Endometrial microvascular endothelial cells (primary cell): ENCODE measurements around the gene PRODH2. TPM values are rescaled to one million over a fixed set of nuclear protein-coding genes. Genes with fewer than 3 reads are reported as not detected.
"Not testable (repeated sequence)": the region's sequence is repeated elsewhere in the genome, so short reads cannot be mapped to it uniquely, and the experiment has no call there.

Experiments
- in situ Hi-C: cut with HindIII; loops from 2 replicates; pipeline ENCODE4 v1.10.0; 2017; ENCODE audit warnings: low sequenced_read_pairs, low pct_unique_long_range_greater_than_20kb; ENCODE audit errors: inconsistent ontology term
- total RNA-seq: library from RNA; depleted of rRNA; stranded (reverse); fragments of >200 nt; gene quantifications from one replicate; pipeline ENCODE4 v1.2.3, GENCODE V29; 2015; ENCODE audit errors: inconsistent ontology term

PRODH2 gene
- total RNA-seq, 1 donor from 2014 or later = not detected

- in situ Hi-C loops = not testable (repeated sequence)
Measured at GRCh38 chr19:35772362-35772761, 40.3 kb downstream of the PRODH2 start.

DNA sequence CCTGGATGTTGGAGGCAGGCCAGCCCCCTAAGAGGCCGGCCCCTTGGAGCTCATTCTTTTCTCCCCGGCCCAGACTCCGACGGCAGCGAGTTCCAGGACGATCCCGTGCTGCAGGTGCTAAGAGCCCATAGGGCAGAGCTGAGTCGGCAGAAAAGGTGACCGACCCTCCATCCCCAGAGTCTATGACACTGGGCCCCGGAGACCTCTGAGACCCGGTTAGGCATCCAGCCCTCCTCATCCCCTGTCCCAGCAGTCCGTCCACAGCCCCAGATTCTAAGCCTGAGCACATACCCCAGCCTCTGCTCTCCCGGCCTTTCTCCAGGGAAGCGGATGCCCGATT, 44.6 kb downstream of the PRODH2 start:
- in situ Hi-C loops = no loop called here

DNA sequence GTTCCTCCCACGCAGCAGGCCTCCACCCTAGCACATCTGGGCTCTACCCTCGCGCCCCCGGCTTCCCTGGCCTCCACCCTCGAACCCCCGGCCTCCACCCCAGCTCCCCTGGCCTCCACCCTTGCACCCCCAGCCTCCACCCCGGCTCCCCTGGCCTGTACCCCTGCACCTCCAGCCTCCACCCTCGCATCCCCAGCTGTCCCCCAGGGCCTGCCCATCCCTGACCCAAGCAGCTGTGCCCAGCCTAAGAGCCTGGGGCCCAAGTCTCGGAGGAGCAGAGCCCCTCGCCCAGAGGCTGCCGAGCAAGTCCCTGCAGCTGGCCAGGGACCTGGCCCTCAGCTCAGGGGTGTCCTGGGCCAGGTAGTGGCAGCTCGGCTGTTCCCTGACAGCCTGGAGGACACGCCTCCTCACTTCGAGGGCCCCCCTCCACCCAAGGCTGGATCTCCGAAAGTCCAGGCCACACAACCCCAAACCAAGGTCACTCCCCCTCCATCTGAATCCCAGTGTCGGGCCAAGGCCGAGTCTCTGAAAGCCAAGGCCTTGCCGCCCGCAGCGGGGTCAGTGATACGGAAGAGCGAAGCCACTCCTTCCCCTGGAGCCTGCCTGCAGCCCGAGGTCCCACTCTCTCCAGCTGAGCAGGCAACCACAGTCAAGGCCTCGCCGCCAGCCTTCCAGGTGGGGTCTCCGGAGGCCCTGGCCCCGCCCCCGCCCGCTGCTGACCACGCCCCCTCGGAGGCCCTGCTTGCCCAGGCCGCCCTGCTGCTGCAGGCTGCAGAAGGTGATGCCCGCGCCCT, 45.2 kb downstream of the PRODH2 start:
- in situ Hi-C loops = no loop called here

DNA sequence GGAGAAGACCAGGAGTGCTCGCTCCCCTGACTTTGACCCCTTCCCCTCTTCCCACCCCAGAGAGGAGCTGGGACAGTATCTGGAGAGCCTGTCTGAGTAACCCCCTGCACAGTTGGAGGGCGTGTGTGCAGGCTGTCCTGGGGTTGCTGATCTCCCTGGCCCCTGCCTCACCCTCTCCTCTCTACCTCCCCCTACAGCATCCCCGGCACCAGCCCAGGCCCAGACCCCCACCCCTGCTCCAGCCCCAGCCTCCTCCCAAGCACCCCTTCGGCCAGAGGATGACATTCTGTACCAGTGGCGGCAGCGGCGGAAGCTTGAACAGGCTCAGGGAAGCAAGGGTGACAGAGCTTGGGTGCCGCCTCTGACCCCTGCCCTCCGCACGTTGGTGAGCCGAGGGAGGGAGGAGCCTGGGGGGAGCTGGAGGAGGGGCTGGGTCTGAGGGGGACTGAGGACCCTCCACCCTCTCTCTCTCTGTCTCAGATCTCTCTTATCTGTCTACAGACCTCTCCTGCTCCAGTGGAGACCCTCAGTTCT, 46.0 kb downstream of the PRODH2 start:
- in situ Hi-C loops = no loop called here

GRCh38 chr19:35764432-35765315, 48.0 kb downstream of the PRODH2 start:
- in situ Hi-C loops = no loop called here

DNA sequence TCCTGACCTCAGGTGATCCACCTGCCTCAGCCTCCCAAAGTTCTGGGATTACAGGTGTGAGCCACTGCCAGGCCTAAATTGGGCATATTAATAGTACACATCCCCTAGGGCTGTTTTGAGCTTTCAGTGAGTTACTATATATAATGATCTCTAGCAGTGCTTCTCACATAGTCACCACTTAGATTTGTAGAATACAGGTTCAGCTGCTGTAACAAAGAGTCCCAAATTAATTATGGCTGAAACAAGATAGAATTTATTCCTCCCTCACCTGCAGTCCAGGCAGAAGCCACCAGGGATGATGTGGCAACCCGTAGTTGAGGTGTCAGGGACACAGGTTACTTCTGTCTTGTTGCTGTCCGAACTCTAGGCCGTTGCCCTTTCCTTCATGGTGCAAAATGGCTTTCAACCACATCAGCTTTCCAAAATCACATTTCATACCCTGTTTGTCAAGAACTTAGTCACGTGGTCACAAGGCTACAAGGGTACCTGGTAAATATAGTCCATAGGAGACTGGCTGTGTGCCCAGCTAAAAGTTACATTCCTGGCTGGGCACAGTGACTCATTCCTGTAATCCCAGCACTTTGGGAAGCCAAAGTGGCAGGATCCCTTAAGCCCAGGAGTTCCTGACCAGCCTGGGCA, 51.8 kb downstream of the PRODH2 start:
- in situ Hi-C loops = no loop called here

- in situ Hi-C loops = no loop called here
Measured at GRCh38 chr19:35759697-35760096, 52.9 kb downstream of the PRODH2 start.

DNA sequence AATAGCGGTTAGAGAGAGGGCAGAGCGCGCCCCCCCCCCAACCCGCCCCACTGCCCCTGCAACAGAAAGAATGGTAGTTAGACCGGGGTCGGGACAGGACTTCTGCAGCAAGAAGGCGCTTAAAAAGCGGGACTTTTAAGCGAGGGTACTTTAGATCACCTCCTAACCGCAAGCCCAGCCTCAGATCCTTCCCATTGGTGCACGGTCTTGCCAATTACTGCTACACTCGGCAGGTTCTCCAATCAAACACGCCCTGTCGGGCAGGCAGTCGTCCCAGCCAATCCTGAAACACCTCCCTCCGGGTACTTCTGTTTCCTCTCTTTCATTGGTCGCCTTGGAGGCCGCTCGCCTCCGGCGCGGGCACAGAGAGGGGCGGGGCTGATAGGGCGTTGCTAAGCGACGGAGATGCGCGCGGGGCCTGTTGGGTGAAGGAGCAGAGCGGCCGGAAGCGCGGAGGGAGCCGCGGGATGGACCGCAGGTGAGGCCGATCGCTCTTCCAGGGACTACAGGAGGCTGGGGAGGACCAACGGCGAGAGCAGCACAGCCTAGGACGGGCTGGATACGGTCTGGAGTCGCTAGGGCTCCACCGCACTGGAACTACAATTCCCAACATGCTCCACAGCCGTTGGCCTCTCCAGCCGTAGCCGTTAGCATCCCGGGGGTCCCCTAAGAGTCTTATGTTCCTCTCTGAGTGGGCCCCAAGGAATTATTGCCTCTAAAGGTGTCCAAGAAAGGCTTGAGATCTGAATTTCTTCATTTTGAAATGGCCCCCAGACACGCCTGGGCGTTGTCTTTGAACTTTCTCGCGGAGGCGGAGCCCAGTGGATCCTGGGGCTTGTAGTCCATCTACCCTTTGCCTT, 54.7 kb downstream of the PRODH2 start, which contains the start of gene PROSER3:
Gene PROSER3 (plus strand): TSS at position 428 of the 860 bp plus-strand sequence. CDS start 40 bp downstream, at position 468.
- in situ Hi-C loops = no loop called here

DNA sequence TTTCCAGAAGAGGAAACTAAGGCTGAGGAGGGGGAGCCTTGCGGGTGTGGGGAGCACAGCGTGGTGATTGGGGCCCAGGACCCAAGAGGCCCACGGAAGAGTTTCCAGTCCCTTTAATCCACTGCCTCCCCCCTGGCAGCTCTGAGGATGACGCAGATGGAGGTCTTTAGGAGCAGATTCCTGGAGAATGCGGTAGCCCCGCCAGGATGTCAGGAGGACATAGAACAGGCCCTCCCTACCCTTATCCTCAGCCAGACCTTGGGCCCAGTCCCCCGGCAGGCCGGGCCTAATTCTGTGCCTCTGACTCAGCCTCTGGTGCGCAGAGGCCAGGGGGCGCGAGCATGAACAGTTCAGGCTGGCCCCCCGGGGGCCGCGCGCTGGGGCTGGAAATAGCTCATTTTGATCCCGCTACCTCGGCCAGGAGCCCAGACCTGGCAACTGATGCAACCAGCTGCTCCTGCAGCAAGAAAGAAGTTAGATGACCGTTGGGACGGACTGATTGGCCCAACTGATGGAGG, 55.4 kb downstream of the PRODH2 start:
- in situ Hi-C loops = no loop called here

- in situ Hi-C loops = no loop called here
Measured at GRCh38 chr19:35756377-35757230, 56.0 kb downstream of the PRODH2 start, which contains the start of gene HSPB6. Gene HSPB6, minus strand, starts transcription at chr19:35757029. Its CDS starts 21 bp downstream, at chr19:35757008.

DNA sequence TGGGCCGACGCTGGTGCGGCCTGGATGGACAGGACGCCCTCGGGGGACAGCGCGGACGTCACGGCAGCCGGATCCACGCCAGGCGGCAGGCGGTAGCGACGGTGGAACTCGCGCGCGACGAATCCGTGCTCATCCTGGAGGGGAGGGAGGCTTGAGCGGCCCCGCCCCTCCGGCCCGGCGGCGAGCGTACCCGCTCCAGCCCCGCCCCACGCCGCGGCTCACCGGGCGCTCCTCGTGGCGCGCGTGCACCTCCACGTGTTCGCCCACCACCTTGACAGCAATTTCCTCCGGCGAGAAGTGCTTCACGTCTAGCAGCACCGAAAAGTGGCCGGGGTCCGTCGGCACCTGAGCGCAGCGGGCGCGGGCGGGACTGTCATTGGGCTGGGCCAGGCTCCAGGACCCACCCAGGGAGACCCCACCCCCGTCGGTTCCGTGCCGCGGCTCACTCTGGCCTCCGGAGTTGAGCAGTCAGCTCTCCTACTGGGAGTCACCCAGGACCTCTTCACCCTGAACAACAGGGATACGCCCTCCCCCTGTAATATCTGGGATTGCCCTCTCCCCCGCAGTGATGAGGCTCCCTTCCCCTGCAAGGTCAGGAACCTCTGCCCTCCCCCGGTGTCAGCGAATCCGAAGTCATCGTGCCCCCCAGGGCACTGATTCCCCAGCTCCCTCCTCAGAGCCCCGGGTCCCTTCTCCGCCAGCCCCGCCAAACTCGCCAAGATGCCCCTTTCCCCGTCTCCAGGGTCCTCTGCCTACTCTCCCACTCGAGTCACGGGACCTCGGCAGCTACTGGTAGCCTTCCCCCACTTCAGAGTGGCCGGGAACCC, 56.9 kb downstream of the PRODH2 start:
- in situ Hi-C loops = no loop called here

GRCh38 chr19:35755131-35755549, 57.5 kb downstream of the PRODH2 start:
- in situ Hi-C loops = no loop called here

- in situ Hi-C loops = no loop called here
Measured at GRCh38 chr19:35754370-35755130, 58.1 kb downstream of the PRODH2 start.

DNA sequence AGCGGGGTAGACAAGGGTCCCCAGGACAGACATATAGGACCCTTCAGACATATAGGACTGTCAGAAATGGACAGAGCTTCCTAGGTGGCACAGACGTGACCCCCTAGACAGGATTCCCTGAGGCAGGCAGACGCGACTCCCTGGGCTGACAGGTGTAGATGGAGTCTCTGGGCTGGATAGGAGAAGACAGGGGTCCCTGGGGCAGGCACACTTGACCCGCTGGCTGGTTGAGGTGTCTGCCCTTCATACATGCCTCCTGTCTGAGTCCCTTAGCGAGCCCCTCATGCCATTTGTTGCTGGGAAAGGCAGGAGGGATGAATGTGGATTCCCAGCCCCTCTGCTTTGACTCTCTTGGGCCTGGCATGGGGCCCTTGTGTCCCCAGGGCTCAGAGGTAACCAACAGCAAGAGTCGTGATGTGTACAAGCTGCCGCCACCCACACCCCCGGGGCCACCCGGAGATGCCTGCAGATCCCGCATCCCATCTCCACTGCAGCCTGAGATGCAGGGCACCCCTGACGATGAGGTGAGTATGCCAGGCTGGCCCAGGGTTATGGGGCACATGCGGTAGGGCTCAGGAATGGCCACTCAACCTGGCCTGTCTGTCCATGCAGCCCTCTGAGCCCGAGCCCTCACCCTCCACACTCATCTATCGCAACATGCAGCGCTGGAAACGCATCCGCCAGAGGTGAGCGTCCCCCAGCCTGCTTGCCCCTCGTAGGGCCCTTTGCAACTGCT, 58.8 kb downstream of the PRODH2 start:
- in situ Hi-C loops = no loop called here

- in situ Hi-C loops = no loop called here
Measured at GRCh38 chr19:35752746-35753350, 59.8 kb downstream of the PRODH2 start.
